Measurements from ENCODE around the gene SH3GL2. TPM values are rescaled to one million over a fixed set of nuclear protein-coding genes. Genes with fewer than 3 reads are reported as not detected.

SH3GL2 gene
- total RNA-seq, 1 donor from 2014 or later: 0.51 TPM

GRCh38 chr9:17825265-17825659, 246.4 kb downstream of the SH3GL2 start:
- H3K4me3 Mint-ChIP-seq: no peak overlapping the region
- no peak overlapping the region for H3K27ac Mint-ChIP-seq
- H3K36me3 Mint-ChIP-seq: no peaks in the 10 kb centered on the region
- no peak for DNase-seq (ENCODE audit: low spot score in 2 of 2, unreplicated experiment in 2 of 2)
- no peaks in the 10 kb centered on the region for H3K27me3 Mint-ChIP-seq (ENCODE audit: low read depth)
- peaks cover 3% of the 10 kb centered on the region for H3K9me3 Mint-ChIP-seq
- peaks cover 15% of the 10 kb centered on the region for H3K4me1 Mint-ChIP-seq
- no peak for TF ChIP-seq CTCF (IDR thresholded peaks at IDR 0.05; ENCODE audit: unreplicated experiment)

DNA sequence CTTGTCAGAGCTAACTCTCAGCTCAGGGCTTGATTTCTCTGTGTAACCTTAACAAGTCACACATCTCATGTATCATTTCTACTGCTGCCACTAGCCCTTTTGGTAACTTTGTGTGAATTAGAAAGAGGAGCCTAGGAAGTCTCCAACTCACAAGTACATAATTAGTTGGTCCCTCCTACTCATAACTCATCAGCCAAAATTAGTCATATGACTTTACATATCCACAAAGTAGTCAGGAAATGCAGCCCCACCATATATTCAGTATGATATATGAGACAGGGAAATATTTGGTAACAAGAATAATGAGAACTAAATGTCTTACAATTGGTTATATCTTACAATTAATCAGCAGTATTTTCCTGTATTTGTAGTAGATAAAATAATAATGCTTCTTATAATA, 250.2 kb downstream of the SH3GL2 start:
- Mint-ChIP-seq H3K4me3 (no peak overlapping the region), H3K27me3 (ENCODE audit: low read depth) (no peaks in the 10 kb centered on the region), H3K9me3 (no peaks in the 10 kb centered on the region), H3K27ac (no peak overlapping the region), H3K36me3 (no peaks in the 10 kb centered on the region), H3K4me1 (peaks cover 13% of the 10 kb centered on the region)
- no peak for TF ChIP-seq CTCF (IDR thresholded peaks at IDR 0.05; ENCODE audit: unreplicated experiment)
- no peak for DNase-seq (ENCODE audit: low spot score in 2 of 2, unreplicated experiment in 2 of 2)

DNA sequence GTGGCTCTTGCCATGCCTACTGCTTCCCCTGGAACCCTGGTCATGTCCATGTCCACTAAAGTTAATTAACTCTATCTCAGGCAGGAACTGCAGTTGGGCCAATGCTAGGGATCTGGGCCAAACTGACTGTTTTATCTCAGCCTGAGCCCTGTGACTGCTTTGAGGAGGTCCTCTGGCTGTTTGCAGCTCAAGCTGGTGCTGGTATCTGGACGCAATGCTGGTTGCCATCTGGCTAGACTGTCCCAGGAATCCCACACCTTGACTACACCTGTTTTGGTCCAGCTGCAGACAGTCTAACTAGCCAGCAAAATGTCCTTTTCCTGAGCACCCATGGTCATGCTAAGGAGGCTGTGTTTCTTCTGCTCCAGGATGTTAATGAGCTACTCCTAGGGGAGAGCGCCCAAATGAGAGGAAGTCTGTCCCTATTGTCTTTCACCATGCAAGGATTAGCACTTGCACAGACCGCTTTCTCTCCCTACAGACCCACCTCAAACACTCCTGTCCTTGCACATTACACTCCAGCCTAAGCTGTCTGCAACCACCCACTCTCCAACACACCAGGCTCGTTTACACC, 251.0 kb downstream of the SH3GL2 start:
- DNase-seq (ENCODE audit: low spot score in 2 of 2, unreplicated experiment in 2 of 2): no peak
- peaks cover 3% of the 10 kb centered on the region for H3K27me3 Mint-ChIP-seq (ENCODE audit: low read depth)

DNA sequence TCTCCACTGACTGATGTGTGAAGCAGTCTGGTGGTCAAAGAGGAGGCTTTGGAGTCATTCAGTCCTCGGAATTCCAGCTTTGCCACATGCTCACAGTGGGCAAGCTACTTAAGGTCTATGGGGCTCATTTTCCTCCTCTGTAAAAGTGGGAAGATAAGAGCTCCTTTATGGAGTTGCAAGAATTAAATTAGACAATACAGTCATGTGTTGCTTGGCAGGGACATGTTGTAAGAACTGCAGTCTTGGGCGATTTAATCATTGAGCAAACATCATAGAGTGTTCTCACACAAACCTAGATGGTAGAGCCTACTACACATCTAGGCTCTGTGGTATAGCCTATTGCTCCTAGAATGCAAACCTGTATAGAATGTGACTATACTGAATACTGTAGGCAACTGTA, 253.9 kb downstream of the SH3GL2 start:
- no peaks in the 10 kb centered on the region for H3K36me3 Mint-ChIP-seq
- no peak for TF ChIP-seq CTCF (IDR thresholded peaks at IDR 0.05; ENCODE audit: unreplicated experiment)
- no peaks in the 10 kb centered on the region for H3K4me1 Mint-ChIP-seq
- H3K4me3 Mint-ChIP-seq: no peak overlapping the region
- DNase-seq (ENCODE audit: low spot score in 2 of 2, unreplicated experiment in 2 of 2): no peak
- H3K27me3 Mint-ChIP-seq (ENCODE audit: low read depth): peaks cover 8% of the 10 kb centered on the region
- peaks cover 7% of the 10 kb centered on the region for H3K9me3 Mint-ChIP-seq
- H3K27ac Mint-ChIP-seq: no peak overlapping the region

More for the DNA sequence above, 251.0 kb downstream of the SH3GL2 start:
- Mint-ChIP-seq H3K4me1 (peaks cover 6% of the 10 kb centered on the region), H3K36me3 (no peaks in the 10 kb centered on the region), H3K27ac (no peak overlapping the region), H3K4me3 (no peak overlapping the region), H3K9me3 (no peaks in the 10 kb centered on the region)
- no peak for TF ChIP-seq CTCF (IDR thresholded peaks at IDR 0.05; ENCODE audit: unreplicated experiment)

DNA sequence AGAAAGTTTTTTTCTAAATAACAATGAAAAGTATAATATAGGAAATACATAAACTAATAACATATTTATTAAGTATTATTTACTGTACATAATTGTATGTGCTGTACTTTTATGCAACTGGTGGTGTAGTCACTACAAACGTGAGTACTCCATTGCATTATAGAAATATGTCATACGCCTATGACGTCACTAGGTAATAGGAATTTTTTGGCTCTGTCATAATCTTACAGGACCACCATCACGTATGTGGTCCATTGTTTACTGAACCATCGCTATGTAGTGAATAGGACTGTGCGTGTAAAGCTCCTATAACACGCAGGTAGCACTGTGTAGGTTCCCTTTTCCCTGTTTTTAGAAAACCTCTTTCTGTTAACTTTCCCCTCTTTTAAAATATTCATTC, 255.0 kb downstream of the SH3GL2 start:
- no peak overlapping the region for H3K4me3 Mint-ChIP-seq
- TF ChIP-seq CTCF (IDR thresholded peaks at IDR 0.05; ENCODE audit: unreplicated experiment): no peak
- H3K4me1 Mint-ChIP-seq: no peaks in the 10 kb centered on the region
- H3K27ac Mint-ChIP-seq: no peak overlapping the region
- no peak for DNase-seq (ENCODE audit: low spot score in 2 of 2, unreplicated experiment in 2 of 2)
- peaks cover 7% of the 10 kb centered on the region for H3K9me3 Mint-ChIP-seq
- H3K27me3 Mint-ChIP-seq (ENCODE audit: low read depth): peaks cover 8% of the 10 kb centered on the region
- no peaks in the 10 kb centered on the region for H3K36me3 Mint-ChIP-seq

- H3K36me3 Mint-ChIP-seq: no peaks in the 10 kb centered on the region
- no peak for TF ChIP-seq CTCF (IDR thresholded peaks at IDR 0.05; ENCODE audit: unreplicated experiment)
- H3K27me3 Mint-ChIP-seq (ENCODE audit: low read depth): peaks cover 8% of the 10 kb centered on the region
- no peak for DNase-seq (ENCODE audit: low spot score in 2 of 2, unreplicated experiment in 2 of 2)
- H3K4me1 Mint-ChIP-seq: no peaks in the 10 kb centered on the region
- no peak overlapping the region for H3K27ac Mint-ChIP-seq
- H3K4me3 Mint-ChIP-seq: no peak overlapping the region
- H3K9me3 Mint-ChIP-seq: peaks cover 7% of the 10 kb centered on the region
These were observed 259.1 kb downstream of the SH3GL2 start for GRCh38 chr9:17837965-17838364.

Measured in mesothelial cell of epicardium (in vitro differentiated cells).